Activated CD8-positive, alpha-beta memory T cell treated with anti-CD3 and anti-CD28 coated beads for 4 hours (primary cell): ENCODE results near the gene FLG2.

Experiments
- DNase-seq, 2 donors: peaks; one replicate each; pipeline ENCODE4 v3.0.0-alpha.2; 2020; ENCODE audit warnings: low read depth in 2 of 2

Gene FLG2

DNA sequence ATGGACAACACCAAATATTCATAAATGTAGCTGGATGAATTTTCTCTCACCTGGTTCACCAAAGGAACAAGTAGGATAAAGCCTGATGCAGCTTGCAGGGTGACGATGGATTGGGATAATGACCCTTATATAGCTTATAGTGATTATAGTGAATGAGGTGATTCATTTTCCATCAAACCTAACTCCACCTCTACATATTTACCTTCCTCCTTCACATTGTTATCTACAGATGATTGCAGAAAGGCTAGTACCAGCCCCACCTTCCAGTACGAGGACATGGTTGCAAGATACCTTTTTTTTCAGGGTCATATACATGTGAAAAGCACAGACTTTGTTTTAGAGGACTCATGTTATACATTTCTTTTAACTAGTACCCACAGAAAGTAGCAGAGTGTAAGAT lies at the start of gene FLG2:
Gene FLG2, minus strand, starts transcription at position 101 of the 400 bp plus-strand sequence. CDS start 1,122 bp downstream, outside the sequence.
- no peak for DNase-seq

DNA sequence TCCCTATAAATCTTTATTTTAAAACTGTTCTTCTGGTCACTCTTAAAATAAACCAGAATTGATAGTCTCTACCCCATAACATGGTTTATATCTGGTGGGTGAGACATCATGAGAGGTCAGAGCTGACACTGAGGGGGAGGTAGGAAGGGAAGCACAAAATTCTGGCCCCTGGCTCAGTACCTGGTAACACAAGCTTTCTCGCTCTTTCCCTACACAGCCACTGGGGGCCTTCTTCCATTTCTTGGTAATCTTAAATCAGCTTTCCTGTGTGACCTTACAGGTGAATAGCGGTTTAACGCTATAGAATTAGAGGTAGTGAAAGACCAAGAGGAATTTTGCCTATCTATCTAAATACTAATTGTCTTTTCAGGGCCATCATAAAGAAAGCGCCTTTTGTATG lies 48.9 kb upstream of the FLG2 start:
- DNase-seq = no peak

DNA sequence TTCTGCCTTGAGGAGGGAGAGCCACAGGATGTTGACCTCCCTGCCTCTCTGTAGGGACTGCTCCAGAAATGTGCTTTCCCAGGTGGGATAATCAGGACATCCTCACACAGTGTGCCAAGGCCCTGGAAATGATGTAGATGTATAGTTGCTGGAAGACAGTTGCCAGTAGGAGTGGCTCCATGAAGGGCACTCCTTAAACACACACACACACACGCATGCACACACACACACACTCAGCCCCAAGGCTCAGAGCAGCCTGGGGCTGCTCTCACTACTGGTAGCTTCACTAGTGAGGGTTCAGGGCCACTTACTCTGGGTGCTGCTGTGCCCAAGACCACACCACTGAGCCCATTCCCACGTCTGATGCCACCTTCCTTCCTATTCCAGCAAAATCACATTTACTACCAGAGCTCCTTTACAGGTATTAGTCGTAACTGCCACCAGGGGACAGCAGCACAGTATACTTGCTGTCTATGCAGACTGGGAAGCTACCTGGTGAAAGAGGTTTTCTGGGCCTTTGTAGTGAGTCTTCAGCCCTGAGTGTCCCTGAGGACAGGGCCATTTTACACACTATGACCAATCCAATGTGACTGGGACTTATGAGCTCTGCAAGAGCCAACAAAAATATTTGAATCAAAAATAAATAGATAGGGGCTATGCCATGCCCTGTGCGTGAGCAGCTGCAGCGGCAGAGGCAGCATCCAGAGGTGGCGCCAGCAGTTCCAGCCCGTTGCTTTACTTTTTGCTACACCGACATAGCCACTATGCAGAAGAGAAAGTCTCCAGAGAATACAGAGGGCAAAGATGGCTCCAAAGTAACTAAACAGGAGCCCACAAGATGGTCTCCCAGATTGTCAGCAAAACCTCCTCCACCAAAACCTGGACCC lies 39.2 kb upstream of the FLG2 start:
- DNase-seq = no peak

DNA sequence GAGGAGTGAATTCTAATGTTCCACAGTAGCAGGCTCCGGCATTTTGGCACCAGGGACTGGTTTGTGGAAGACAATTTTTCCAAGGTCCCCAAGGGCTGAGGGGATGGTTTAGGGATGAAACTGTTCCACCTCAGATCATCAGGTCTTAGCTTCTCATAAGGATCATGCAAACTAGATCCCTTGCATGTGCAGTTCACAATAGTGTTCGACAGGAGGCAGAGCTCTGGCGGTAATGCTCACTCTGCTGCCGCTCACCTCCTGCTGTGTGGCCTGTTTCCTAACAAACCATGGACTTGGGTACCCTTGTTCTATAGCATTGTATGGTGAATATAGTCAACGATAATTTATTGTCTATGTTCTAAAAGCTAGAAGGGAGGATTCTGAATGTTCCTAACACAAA lies 37.7 kb upstream of the FLG2 start:
- no peak for DNase-seq

DNA sequence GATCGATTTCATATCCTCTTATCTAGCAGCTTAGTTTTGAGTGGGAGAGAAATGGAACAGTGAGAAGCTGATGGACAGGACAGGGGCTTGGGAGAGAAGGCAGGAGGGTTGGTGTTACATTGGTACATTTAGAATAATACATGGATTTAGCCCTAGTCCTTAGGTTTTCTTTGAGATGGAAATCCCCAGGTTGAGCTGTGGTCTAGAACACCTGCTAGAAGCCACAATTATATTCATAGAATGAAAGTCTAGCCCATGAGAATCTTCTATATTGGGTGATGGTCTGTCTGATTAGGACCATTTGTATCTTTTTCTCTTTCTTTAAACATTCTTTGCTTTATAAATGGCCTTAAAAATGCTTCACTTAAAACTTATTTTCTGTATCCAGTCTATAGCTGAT lies 34.3 kb upstream of the FLG2 start:
- no peak for DNase-seq

DNA sequence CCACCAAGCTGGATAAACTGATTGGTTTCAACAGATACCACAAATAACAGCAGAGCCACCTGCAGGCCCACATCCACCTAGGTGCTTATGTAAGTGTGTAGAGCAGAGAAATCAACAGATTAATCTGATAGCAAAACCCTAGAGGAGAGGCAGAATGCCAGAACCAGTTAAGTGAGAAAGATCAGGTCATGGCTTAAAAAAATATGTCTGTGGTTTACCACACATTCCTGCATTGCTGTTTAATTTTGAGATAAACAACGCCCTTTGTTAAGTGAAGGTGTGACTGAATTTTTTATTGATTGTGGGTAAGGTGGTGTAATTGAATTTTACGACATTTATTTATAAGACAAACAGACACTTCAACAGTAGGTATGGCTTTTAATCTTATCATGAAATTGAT lies 33.1 kb upstream of the FLG2 start:
- DNase-seq = no peak

DNA sequence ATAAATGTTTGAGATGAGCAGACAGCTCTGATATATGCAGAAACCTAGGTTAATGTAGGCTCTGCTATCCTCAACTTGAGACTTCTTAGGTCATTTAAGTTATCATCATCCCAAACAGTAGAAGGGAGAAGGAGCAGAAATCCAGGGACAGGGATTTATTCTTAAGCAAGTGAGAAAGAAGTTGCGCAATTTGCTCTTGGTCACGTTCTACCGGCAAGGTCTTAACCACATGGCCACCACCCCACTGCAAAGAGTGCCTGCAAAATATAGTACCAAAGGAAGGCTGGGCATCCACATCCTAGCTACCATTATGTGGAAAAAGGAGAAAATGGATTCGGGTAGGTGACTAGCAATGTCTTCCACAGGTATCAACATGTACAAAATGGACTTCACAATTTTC lies 29.1 kb upstream of the FLG2 start:
- no peak for DNase-seq

DNA sequence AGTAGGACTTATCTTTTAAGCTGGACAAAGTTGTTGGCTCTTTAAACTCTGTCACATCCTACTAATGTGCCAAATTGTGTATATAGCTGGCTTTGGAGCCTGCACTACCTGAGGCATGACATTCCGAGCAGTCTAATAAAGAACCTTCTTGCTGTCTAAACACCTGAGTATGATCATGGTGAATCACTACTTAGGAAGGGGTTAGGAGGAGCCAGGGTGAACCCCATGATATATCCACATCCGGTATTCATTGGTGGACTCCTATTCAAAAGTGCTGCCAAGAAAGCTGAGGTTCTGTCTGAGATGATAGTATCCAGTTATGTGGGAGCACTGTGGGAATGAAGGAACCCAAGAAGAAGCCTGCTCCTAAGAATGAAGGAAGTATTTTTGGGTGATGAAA lies 27.1 kb upstream of the FLG2 start:
- DNase-seq = no peak

DNA sequence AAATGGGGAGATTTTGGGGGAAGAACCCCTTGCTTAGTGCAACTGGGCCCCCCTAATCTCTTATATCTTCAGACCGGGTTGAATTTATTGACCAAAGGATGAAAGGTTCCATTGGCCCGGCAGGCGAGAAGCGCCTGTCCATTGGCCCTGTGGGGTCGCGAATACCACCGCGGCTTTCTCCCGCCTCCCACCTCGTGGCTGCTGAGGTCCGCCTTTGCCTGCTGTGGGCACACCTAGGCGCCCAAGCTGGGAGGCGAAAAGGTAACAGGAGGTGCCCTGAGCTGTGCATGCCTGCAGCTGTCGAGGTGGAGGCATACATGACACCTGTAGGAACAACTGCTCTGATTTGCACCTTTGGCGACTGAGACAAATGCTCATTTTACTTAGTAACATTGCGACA lies 21.1 kb upstream of the FLG2 start:
- DNase-seq = no peak

DNA sequence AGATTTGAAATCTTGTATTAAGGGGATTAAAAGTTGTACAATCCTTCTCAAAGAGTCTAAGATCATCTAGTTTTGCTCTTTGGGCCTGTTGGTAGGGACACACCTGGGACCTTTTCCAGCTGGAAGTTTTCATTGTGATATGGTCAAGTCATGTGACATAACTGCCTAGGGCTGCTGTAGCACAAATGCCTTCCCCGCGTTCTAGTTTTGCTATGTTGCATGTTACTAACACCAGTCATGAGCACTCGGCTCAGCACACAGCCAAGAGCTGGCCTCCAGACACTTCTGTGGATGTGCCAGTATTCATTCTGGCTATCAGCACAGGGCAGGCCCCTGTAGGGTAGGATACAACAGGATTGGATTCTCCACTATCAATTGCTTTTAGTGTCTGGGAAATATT lies 14.6 kb upstream of the FLG2 start:
- DNase-seq = no peak

DNA sequence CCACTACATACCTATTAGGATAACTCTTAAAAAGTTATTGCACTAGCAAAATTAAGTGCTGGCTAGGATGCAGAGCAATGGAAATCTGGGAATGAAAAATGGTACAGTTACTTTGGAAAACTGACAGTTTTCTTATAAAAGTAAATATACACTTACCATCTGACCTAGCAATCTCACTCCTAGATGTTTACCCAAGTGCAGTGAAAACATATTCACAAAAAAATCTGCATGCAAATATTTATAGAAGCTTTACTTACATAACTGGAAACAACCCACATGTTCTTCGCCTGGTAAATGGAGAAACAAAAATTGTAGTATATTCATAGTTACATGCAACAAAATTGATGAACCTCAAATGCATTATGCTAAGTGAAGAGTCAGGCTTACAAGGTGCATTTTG lies 12.9 kb upstream of the FLG2 start:
- no peak for DNase-seq

DNA sequence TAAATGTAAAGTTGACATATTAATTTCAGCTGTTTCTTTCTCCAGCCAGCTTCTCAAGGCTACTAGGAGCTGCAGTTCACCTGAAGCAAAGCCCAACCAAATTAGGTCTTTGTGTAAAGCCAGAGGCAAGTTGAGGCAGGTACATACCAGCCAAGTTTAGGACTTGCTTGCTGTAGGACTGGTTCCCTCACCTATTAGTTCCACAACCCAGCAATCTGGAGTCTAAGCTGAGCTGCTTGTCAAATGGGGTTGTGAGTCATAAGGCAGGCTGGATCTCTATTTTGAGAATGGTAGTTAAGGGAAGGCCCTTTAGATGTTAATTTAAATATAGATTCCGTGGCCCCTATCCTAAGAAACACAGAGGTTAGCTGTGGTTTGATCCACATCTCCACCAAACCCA lies 7.6 kb upstream of the FLG2 start:
- no peak for DNase-seq

DNA sequence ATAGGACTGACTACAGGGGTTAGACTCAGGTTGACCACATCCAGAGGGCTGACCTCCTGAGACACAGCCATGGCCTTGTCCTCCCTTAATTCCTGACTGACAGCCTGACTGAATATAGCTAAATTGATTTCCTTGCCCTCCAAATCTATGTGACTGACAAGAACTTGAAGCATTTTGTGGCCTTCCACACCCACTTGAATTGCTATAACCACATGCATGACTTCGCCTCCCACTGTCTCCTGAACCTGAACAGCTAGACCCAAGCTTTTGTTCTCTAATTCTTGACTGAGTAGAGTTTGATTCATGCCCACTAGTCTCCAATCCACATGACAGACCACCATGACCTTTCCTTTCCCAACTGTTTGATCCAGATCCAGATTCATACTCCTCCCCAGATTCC lies 3.1 kb downstream of the FLG2 start:
- DNase-seq = no peak

DNA sequence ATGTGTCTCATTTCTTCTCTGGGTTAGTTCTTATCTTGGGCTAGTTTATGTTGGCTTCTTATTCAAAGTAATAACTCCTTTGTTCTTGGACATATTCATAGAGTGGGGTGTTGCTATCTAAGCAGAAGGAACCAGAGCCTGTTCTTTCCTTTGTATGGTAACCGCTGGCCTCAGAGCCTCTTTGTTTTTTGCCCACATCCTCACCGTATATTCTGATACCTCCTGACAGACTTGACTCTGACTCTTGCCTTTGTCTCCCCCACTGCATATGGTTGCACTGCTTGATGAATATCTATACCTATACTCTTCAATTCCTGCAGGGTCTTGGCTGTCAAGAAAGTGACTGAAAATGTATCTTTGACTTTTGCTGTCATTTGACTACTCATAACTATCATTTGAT lies 10.2 kb downstream of the FLG2 start:
- no peak for DNase-seq

DNA sequence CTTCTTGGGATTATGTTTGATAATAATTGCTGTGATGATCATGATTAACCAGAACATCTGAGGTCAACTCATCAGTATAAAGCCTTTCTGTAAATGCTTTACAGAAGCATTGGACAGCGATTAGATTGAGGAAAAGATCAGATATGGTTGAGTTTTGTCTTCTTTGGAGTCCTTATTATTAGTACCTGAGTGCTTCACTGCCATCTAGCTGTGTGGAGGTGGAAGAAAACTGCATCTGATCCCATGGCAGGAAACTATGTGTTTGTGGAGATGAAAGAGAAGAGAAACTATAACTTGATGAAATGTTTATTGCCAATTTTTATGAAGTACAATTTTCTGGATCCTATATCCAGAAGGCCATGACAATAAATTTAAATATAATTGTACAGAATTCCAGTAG lies 11.4 kb downstream of the FLG2 start:
- DNase-seq = no peak

DNA sequence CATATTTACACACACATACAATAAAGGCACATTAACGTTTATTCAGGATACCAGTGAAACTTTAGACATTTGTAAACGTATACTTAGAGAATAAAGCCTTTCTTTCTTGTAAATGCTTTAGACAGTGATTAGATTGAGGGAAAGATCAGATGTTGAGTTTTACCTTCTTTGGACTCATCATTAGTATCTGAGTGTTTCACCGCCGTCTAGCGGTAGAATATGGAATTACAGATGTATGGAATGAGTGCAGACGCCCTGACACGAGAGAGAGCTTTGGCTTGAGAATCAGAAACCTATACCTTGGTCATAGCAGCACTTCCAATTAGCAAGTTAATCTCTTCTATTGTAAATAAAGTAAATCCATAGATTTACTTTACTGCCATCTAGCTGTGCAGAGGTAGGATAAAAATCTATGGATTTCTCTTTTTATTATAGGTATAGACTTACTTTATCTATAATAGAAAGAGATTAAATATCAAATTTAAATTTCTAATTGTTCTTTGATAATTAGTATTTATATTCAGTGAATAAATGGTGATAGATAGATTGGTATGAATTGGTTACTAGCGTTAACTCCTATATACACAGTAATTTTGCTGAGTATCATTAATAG lies 12.6 kb downstream of the FLG2 start:
- DNase-seq = peak in 1 of 2 donors; percentile 15

DNA sequence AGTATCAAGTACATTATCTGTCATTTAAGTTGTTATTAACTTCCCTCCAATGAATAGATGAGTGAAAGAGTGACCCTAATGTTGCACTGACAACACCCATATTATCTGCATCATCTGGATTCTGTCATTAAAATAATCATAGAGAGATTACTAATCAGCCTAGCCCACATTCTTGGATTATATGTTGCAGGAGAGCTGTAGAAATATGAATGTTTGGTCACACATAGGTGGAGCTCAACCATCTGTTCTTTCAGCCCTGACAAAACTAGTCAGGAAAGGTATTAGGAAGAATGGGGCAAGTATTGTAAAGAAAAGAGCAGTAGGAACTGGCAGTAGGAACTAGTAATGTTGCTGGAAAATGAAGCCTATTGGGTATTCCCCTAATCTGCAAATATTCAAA lies 15.4 kb downstream of the FLG2 start:
- DNase-seq = no peak

DNA sequence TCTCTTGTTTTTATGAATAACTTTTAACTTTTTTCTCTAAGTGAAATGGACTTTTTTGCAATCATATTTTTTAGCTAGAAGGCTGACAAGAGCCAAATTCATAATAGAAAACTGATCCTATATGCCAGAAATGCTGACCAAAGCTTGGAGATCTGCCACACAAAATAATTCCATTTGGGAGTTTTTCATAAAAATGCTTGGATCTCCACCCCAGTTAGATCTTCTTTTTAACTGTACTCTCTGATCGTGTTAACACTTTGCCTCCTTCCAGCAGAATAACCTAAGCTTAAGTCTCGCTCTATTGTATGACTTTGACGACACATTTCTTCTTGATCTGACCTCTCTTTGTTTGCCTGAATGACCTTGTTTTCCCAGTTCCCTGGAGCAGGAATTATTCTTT lies 16.8 kb downstream of the FLG2 start:
- no peak for DNase-seq

DNA sequence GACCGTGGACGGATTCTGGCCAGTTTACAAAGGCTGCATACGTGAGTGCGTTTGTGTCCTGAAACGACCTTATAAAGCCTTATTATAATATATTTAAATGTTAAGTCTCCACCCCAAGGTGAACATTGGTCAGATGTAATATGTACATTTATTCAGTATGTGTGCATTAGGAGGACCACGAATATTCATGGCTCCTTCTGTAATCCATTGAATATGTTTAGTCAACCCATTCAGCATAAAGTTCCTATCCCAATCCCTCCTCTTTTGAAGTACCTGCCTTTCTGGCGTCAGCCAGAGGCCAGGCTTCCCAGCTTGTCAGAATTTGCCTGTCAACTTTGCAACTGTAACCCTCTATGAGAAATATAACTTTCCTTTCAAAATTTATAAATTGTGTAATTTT lies 24.4 kb downstream of the FLG2 start:
- no peak for DNase-seq

DNA sequence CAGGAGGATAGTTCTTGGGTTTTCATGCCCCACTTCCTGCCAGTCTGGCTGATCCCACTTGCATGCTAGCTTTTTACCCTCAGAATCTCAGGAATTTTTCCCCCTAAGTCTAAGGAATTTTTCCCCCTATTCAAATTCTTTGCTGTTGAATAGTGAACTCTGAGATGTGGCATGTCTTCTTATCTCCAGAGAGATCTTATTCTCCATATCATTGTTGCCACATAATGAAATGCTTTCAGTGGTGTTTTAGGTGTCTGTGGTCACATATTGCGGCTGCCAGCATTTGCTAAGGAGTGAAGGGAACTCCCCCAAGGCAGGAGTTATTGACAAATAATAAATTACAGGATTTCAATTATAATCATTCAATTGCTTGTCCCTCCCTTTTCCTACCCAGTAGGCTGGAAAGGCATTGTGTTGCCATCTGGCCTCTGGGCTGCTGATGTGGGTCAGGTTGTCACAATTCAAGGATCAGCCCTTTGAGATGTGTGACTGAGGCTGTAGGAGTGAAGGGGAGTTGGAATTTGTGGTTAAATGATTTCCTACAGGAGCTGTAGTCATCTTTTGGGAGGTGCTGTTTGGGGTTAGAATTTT lies 30.9 kb downstream of the FLG2 start:
- DNase-seq = no peak

DNA sequence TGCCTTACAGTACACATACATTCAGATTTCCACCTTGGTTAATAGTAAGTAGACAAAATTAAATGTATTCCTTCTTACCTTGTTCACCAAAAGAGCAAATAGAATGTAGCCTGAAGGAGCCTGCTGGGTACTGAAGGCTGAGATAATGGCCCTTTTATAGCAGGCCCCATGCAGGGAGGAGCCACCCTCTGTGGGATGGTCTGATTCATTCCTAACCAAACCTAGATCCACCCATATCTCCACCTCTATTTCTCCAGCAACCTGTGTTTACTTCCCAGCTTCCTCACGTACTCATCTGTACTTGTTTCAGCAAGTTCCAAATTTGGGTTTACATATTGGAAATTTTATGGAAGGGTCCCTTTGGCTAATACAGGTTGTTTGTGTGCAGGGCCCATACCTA lies 34.7 kb downstream of the FLG2 start, which contains the start of gene FLG:
Gene FLG, minus strand, starts transcription at position 129 of the 400 bp plus-strand sequence. CDS start 9,783 bp downstream, outside the sequence.
- no peak for DNase-seq

DNA sequence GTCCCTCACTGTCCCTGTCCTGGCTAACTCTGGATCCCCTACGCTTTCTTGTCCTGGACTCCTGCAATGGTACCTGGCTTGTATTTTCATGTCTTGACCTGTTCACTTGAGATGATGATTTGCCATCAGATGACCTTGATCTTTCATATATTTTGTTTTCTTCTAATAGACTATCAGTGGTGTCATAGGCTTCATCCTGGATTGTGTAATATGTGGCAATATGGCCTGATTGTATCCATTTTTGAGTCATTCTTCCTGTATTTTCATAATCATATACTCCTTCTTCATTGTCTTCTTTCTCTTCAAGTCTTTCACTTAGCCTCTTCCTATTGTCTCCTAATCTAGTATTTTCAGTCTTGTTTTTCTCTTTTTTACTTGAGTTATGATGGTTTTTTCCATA lies 45.8 kb downstream of the FLG2 start:
- DNase-seq = no peak

DNA sequence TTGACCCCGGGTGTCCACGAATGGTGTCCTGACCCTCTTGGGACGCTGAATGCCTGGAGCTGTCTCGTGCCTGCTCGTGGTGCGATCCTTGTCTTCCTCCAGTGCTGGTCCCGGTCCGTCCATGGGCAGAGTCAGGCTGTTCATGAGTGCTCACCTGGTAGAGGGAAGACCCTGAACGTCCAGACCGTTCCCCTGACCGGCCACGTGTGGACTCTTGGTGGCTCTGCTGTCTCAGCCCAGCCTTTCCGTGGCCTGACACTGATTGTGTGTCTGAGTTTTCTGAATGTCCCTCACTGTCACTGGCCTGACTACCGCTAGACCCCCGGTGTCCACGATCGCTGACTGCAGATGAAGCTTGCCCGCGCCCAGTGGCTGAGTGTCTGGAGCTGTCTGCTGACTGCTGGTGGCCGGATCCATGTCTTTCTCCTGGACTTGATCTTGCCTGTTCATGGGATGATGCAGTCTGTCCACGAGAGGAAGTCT lies 46.4 kb downstream of the FLG2 start:
- no peak for DNase-seq
